Rectal smooth muscle tissue (tissue), 1 donor: ENCODE measurements around the gene KIF13A.

Source experiments
- H3K27ac ChIP-seq: one replicate; pipeline ENCODE4 v1.7.0; 2013; ENCODE audit warnings: low read depth, low read length, inconsistent platforms
- H3K27me3 ChIP-seq: one replicate; pipeline ENCODE4 v1.7.0; 2013; ENCODE audit warnings: low read length; ENCODE audit not compliant: control insufficient read depth, insufficient read depth
- H3K36me3 ChIP-seq: one replicate; pipeline ENCODE4 v1.7.0; 2013; ENCODE audit warnings: low read length; ENCODE audit not compliant: control insufficient read depth, insufficient read depth
- H3K4me1 ChIP-seq: one replicate; pipeline ENCODE4 v1.7.0; 2013; ENCODE audit warnings: low read length; ENCODE audit not compliant: control insufficient read depth, insufficient read depth
- H3K4me3 ChIP-seq: one replicate; pipeline ENCODE4 v1.7.0; 2013; ENCODE audit warnings: low read length
- H3K9ac ChIP-seq: one replicate; pipeline ENCODE4 v1.7.0; 2013; ENCODE audit warnings: low read length

Gene KIF13A

DNA sequence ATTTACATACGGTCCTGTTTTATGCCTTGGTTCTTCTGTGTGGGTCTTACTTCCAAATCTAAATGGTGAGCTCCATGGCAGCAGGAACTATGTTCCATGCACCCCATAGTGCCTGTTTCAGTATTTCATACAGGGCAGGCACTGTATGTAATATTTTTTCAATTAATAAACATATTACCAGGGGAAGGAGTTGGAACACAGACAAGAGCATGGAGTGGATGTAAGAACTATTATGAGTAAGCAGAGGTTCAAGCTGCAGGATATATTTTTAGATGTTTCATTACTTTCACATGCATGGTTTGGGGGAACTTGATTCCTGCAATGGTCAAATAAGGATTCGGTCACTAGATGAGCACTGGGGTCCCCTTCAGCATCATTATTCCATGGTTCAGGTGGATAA is 108.3 kb downstream of the KIF13A start:
- Histone ChIP-seq H3K4me3 (no peak overlapping the region), H3K27ac (peak overlapping the region; percentile 59), H3K9ac (no peak overlapping the region), H3K36me3 (no peaks in the 10 kb centered on the region), H3K27me3 (no peaks in the 10 kb centered on the region), H3K4me1 (peaks cover 13% of the 10 kb centered on the region)

- Histone ChIP-seq H3K4me3 (no peak overlapping the region), H3K9ac (no peak overlapping the region), H3K27ac (peak overlapping the region; percentile 59), H3K36me3 (no peaks in the 10 kb centered on the region), H3K4me1 (peaks cover 13% of the 10 kb centered on the region), H3K27me3 (no peaks in the 10 kb centered on the region)
These were observed 108.7 kb downstream of the KIF13A start for GRCh38 chr6:17878734-17879133.

- Histone ChIP-seq H3K4me3 (no peak overlapping the region), H3K36me3 (no peaks in the 10 kb centered on the region), H3K27ac (peak overlapping the region; percentile 33), H3K27me3 (no peaks in the 10 kb centered on the region), H3K4me1 (peaks cover 13% of the 10 kb centered on the region), H3K9ac (no peak overlapping the region)
These were observed 109.5 kb downstream of the KIF13A start for GRCh38 chr6:17877895-17878440.

GRCh38 chr6:17877196-17877894 is 110.1 kb downstream of the KIF13A start:
- Histone ChIP-seq H3K27me3 (no peaks in the 10 kb centered on the region), H3K36me3 (no peaks in the 10 kb centered on the region), H3K4me1 (peaks cover 13% of the 10 kb centered on the region), H3K27ac (peak overlapping the region; percentile 33), H3K9ac (no peak overlapping the region), H3K4me3 (no peak overlapping the region)

- H3K9ac ChIP-seq = no peak overlapping the region
- H3K4me3 ChIP-seq = no peak overlapping the region
- no peaks in the 10 kb centered on the region for H3K36me3 ChIP-seq
- peaks cover 21% of the 10 kb centered on the region for H3K4me1 ChIP-seq
- no peak overlapping the region for H3K27ac ChIP-seq
- H3K27me3 ChIP-seq = no peaks in the 10 kb centered on the region
These were observed 112.7 kb downstream of the KIF13A start for GRCh38 chr6:17874753-17875152.

DNA sequence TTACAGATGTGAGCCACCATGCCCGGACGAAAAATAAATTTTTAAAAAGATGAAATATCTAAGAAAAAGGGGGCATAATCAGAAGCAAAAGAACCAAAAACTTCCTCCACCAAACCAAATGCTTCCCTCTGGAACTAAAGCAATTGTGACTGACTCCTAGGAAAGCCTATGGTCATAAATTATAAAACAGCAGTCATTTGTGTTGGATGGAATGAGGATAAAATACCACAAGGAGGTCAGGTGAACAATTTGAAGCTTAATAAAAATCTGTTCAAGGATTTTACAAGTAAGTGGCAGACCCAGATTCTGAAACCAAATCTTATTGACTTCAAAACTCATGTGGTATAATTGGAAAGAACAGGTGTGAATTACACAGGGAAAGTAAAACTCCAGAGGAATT is 114.5 kb downstream of the KIF13A start:
- Histone ChIP-seq H3K4me3 (no peak overlapping the region), H3K9ac (no peak overlapping the region), H3K4me1 (peaks cover 17% of the 10 kb centered on the region), H3K27ac (no peak overlapping the region), H3K27me3 (no peaks in the 10 kb centered on the region), H3K36me3 (no peaks in the 10 kb centered on the region)

GRCh38 chr6:17871836-17872235 is 115.6 kb downstream of the KIF13A start:
- Histone ChIP-seq H3K27me3 (no peaks in the 10 kb centered on the region), H3K36me3 (no peaks in the 10 kb centered on the region), H3K4me1 (peaks cover 19% of the 10 kb centered on the region), H3K4me3 (no peak overlapping the region), H3K9ac (no peak overlapping the region), H3K27ac (no peak overlapping the region)

DNA sequence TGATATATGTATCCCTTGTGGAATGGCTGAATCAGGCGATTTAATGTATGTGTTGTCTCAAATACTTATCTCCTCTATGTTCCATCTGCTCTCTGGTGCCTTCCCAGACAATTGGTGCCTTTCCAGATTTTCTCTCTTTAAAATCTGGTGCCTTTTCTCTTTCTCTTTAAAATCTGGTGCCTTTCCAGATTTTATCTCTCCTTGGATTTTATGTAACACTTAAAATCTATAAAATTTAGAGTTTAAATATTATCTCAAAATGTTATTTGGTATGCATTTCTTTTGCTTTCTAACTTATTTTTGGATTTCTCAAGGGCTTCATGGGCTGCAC is 116.3 kb downstream of the KIF13A start:
- Histone ChIP-seq H3K27me3 (no peaks in the 10 kb centered on the region), H3K9ac (no peak overlapping the region), H3K4me1 (peaks cover 21% of the 10 kb centered on the region), H3K36me3 (no peaks in the 10 kb centered on the region), H3K27ac (no peak overlapping the region), H3K4me3 (no peak overlapping the region)

GRCh38 chr6:17870300-17871188 is 116.9 kb downstream of the KIF13A start:
- no peaks in the 10 kb centered on the region for H3K27me3 ChIP-seq
- H3K4me3 ChIP-seq = no peak overlapping the region
- H3K9ac ChIP-seq = no peak overlapping the region
- no peaks in the 10 kb centered on the region for H3K36me3 ChIP-seq
- H3K4me1 ChIP-seq = peaks cover 27% of the 10 kb centered on the region
- no peak overlapping the region for H3K27ac ChIP-seq

- H3K9ac ChIP-seq = no peak overlapping the region
- H3K4me3 ChIP-seq = no peak overlapping the region
- peaks cover 34% of the 10 kb centered on the region for H3K4me1 ChIP-seq
- H3K27me3 ChIP-seq = no peaks in the 10 kb centered on the region
- H3K36me3 ChIP-seq = no peaks in the 10 kb centered on the region
- H3K27ac ChIP-seq = peak overlapping the region; percentile 16
These were observed 117.7 kb downstream of the KIF13A start for GRCh38 chr6:17869753-17870050.

DNA sequence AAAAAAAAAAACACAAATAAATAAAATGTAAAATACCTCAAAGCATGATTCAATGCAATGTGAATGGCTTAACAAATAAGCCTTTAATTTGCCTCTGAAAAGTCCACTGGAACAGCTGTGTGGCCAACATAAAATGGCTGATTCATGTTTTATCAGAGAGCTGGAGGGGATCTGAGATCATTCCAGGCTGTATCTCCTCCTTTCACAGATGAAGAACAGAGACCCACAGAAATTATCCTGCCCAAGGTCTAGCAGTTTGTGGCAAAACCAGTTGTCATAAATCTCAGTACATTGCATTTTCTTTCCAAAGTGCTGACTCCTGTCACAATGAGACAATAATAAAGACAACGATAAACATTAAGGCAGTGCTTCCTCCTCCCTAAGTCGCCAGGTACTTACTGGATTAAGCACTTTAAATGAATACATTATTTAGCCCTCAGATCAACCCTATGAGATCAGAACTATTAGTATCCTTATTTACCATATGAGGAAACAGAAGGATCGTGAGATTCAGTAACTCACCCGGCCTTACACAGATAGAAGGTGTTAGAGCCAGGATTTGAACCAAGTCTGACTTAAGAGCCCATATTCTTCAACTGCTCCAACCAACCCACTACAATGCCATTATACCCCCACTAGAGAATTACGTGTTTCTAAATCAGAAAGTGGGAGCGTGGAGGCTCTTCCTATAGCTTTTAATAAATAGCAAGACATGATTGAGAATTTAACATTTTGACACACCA is 118.3 kb downstream of the KIF13A start:
- Histone ChIP-seq H3K9ac (no peak overlapping the region), H3K36me3 (no peaks in the 10 kb centered on the region), H3K27ac (peak overlapping the region; percentile 16), H3K27me3 (no peaks in the 10 kb centered on the region), H3K4me1 (peaks cover 39% of the 10 kb centered on the region), H3K4me3 (no peak overlapping the region)

- H3K4me3 ChIP-seq = no peak overlapping the region
- H3K36me3 ChIP-seq = no peaks in the 10 kb centered on the region
- H3K27ac ChIP-seq = peak overlapping the region; percentile 59
- H3K27me3 ChIP-seq = no peaks in the 10 kb centered on the region
- H3K4me1 ChIP-seq = peaks cover 51% of the 10 kb centered on the region
- no peak overlapping the region for H3K9ac ChIP-seq
These were observed 119.6 kb downstream of the KIF13A start for GRCh38 chr6:17867880-17868279.
